GM19455 (cell line): ENCODE measurements around the gene ESF1.
A peak's percentile ranks its signal among the peaks of the same experiment; 100 is the strongest.
"Not testable (repeated sequence)": the region's sequence is repeated elsewhere in the genome, so short reads cannot be mapped to it uniquely, and the experiment has no call there.

Source experiments
- ATAC-seq: cut with Tn5 transposase; IDR thresholded peaks from one replicate; pipeline ENCODE4 v1.9.1; 2021; ENCODE audit not compliant: unreplicated experiment

Gene ESF1

GRCh38 chr20:13745784-13746183, 38.9 kb downstream of the ESF1 start:
- ATAC-seq = no peak

- no peak for ATAC-seq
Measured at GRCh38 chr20:13744352-13744751, 40.4 kb downstream of the ESF1 start.

DNA sequence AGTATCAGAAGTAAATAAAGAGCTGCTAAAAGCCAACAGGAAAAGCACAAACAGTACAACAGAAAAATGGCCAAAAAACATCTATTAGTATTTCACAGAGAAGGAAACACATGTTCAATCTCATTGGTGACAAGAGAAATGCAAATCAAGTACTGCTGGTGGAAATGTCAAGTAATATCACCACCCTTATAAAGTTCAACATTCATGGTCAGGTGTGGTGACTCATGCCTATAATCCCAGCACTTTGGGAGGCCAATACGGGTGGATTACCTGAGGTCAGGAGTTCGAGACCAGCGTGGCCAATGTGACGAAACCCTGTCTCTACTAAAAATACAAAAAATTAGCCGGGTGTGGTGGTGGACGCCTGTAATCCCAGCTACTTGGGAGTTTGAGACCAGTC, 42.8 kb downstream of the ESF1 start:
- no peak for ATAC-seq

GRCh38 chr20:13739731-13740649, 44.7 kb downstream of the ESF1 start:
- no peak for ATAC-seq

DNA sequence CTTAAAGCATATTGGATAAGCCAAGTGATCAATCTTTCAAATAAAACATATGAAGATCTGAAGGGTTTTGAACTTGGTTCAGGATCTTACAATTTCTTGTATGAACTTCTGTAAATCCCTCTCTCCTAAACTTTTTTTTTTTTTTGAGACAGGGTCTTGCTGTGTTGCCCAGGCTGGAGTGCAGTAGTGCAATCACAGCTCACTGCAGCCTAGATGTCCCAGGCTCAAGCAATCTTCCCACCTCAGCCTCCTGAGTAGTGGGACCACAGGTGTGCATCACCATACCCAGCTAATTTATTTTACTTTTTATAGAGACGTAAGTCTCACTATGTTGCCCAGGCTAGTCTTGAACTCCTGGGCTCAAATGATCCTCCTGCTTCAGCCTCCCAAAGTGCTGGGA, 46.5 kb downstream of the ESF1 start:
- ATAC-seq = not testable (repeated sequence)

GRCh38 chr20:13736436-13737191, 48.1 kb downstream of the ESF1 start:
- ATAC-seq = no peak

DNA sequence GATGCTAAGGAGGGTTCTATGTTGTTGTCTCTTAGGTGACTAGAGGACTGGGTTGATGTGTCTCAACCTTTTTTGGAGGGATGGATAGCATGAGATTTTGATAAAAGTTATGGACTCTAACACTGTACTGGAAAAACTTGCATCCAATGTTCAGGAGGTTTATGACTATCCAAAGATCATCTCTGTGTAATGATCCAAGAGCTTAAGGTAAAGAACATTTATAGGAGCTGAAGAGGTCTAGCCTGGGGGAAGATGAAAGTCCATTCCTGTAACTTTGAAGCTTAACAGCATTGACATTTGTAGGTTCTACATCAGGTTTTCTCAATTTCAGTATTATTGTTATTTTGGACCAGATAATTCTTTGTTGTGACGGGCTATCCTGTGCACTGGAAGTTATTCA, 48.9 kb downstream of the ESF1 start:
- ATAC-seq = no peak

DNA sequence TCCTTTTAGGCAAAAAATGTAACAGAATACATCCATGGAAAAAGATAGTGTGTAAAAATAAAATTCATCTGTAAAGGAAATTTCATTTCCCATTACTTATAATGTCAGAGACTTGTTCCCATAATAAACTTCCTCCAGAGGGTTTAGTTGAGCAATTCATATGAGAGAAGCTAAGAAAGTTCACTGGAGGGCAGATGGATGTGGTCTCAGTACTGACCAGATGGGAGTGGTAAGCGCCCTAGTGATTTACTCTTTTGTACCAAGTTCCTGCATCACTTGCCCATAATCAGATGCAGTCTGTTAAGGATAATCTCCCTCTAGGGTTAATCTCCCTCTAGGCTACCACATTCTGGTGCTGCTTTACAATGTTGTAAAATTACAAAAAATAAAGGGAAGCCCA, 61.7 kb downstream of the ESF1 start:
- no peak for ATAC-seq

DNA sequence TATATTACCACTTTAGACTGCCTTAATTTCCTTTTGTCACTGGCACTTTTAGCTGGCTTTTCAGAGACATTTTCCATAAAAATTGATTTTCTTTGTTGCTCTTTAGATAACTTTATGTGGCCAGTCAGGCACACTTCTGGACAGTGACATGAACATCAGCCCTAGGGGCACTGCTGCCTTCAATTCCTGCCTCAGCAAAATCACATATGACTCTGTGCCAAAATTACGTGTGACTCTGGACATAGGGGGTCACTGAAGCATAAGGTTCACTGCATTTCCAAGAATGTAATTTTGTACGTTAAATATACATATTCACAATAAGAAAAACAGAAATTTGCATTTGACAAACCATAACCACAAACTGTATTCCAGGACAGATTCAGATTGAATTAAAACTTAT, 66.5 kb downstream of the ESF1 start:
- peak; percentile 41 for ATAC-seq

- peak; percentile 94 for ATAC-seq
Measured at GRCh38 chr20:13717631-13718044, 67.1 kb downstream of the ESF1 start.

DNA sequence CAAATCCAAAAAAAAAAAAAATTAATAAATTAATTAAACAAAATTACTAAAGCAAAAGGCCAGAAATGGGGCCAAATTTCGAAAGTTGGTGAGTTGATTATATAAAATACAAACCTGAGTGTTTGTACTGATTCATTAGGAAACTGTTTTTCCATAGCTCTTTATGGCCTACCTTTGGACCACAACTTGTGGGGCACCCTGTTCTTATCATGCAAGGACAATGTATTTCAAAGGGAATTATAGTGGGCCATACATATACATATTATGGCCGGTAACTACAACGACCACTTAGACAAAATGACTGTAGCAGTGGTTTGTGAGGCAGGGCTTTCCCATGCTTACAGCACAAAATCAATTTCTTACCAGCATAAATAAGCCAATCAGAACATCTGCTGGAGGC, 69.5 kb downstream of the ESF1 start:
- no peak for ATAC-seq

GRCh38 chr20:13708234-13708633, 76.5 kb downstream of the ESF1 start:
- no peak for ATAC-seq

- no peak for ATAC-seq
Measured at GRCh38 chr20:13703265-13703664, 81.5 kb downstream of the ESF1 start.

DNA sequence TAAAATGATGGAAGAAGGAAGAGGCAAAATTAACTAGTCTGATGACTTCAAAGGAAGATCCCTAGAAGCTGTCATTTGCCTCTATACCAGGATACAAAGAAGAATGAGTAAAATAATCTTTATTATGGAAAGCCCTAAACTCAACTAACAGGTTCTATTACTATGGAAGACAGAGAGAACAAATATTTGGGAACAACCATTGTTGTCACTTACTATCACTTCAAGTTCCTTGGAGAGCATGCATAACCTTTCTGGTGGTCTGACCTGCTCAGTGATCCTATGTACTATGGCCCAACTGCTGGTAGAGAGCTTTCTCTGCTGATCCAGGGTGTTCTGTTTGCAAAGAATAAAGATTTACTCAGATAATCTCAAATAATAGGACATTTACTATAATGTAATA, 83.2 kb downstream of the ESF1 start:
- ATAC-seq = no peak

DNA sequence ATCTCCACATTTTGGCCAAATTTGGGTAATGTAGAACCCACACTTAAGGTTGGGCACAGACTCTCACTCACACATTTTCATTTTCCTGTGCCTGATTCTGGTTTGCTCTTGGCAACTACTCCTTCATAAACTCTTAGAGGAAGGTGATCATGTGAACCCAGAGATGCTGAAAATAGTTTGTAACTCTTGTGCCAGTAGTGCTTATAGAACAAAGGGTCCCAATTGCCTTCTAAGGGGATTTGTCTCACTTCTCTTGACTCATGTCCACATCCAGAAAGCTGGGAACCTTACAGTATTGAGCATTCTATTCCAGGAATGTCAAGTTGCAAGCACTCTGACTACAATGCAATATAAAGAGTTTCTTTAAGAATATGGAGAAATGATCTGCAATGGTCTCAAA, 84.0 kb downstream of the ESF1 start:
- ATAC-seq = no peak

GRCh38 chr20:13694420-13695150, 90.1 kb downstream of the ESF1 start:
- ATAC-seq = no peak

DNA sequence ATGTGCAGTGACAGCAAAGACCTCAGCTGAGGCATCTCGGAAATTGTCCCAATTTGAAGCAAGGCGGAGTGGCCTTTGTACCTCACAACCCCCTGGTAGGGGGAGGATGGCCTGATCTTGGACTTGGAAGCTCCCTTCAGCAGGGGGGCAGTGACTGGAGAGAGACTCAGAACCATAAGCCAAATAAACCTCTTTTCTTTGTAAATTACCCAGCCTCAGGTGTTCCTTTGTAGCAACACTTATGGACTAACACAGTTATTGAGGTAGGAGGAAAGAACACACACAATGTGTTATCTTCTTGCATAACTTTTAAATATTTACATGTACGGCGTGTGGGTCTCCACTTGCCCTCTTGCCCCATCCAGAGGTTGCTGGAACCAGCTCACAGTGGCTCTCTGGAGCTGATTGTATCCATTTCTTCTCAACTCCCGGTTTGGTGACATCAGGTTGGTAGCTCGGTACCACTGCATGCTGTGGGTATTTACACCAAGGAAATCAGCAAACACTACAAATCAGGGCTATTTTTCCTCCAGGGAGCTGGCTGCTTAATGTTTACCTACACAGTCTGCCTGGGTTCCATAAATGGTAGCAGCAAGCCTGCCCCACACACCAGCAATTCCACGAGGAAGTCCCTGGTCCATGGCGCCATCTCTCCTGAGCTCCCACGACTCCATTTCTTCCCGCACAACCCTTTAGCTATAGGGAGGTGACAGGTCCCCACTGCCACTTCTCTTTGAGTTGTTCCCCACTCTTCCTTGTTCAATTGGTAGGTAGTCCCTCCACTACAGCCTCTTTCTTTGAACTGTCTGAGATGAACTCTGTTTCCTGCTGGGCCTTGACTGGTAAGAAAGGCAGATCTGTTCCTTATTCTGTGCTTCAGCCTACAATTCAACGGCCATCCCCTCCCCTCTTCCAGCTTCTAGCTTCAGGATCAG, 91.7 kb downstream of the ESF1 start:
- no peak for ATAC-seq

DNA sequence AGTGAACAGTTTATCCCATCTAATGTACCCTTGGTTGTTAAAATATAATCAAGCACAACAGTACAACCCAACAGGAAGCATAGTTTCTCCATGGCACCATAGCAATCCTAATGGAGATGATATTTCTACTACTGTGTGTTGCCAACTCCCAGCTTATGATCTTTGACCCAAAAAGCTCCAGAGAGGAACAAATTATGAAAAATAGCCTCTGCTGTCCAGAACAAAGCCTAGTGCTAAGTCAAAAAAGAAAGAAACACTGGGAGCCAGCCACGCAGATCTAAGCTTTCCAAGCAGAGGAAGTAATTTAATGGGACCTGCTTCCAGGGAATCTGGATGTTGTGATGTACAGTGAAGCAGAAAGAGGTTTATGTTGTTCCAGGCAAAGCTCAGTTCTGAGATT, 93.8 kb downstream of the ESF1 start:
- ATAC-seq = no peak

GRCh38 chr20:13687815-13688214, 96.9 kb downstream of the ESF1 start:
- ATAC-seq = no peak

DNA sequence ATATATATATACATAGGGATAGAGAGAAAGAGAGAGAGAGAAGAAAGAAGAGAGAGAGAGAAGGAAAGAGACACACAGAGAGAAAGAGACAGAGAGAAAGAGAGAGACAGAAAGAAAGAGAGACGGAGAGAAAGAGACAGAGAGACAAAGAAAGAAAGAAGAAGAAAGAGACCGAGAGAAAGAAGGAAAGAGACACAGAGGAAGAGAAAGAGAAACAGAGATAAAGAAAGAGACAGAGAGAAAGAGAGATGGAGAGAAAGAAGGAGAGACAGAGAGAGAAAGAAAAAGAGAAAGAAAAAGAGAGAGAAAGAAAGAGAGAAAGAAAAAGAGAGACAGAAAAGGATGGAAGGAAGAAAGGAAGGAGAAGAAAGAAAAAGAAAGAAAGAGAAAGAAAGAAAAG, 99.1 kb downstream of the ESF1 start:
- ATAC-seq = no peak
